ENCODE results near the gene KCNG2. TPM values are rescaled to one million over a fixed set of nuclear protein-coding genes. Genes with fewer than 3 reads are reported as not detected.

KCNG2 gene
- total RNA-seq, 1 donor from 2014 or later = not detected

DNA sequence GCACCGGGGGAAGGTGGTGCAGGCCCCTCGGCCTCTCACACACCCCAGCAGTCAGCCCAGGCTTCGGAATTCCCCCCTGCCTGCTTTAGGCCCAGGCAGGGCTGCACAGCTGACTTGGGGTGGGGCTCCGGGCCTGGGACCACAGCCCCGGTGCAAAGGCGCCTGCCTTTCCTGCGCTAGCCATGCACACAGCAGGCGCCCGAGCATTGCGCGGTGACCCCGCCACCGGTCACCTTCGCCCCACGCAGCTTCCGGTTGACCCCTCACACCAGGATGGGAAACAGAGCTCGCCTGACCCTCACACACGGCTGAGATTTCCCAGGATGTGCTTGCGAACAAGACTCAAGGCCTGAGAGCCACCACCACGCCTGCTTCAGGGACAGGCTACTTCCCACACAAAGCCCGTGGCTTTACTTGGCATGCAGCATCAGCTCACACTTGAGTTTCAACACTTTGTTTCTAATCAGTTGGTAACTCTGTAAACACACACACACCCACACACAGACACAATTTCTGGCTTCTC lies 107.7 kb downstream of the KCNG2 start:
- Histone ChIP-seq H3K27ac (no peak overlapping the region), H3K9me3 (ENCODE audit: low read depth) (no peaks in the 10 kb centered on the region), H3K36me3 (no peaks in the 10 kb centered on the region), H3K9ac (no peak overlapping the region), H3K4me2 (no peak overlapping the region), H3K79me2 (ENCODE audit: low read depth) (no peaks in the 10 kb centered on the region), H3K4me3 (no peak overlapping the region), H3F3A (ENCODE audit: low read depth) (no peaks in the 10 kb centered on the region), H3K4me1 (no peaks in the 10 kb centered on the region), H4K20me1 (ENCODE audit: low read depth) (no peaks in the 10 kb centered on the region), H3K27me3 (no peaks in the 10 kb centered on the region), H2AFZ (replicated peaks) (no peak overlapping the region)
- DNase-seq (ENCODE audit: low spot score) = no peak
- H3K36me3 Mint-ChIP-seq = peaks cover 43% of the 10 kb centered on the region
- H3K4me3 Mint-ChIP-seq = no peak overlapping the region
- no peaks in the 10 kb centered on the region for H3K4me1 Mint-ChIP-seq
- TF ChIP-seq CTCF (IDR thresholded peaks at IDR 0.05) (no peak), EZH2phosphoT487 (IDR thresholded peaks at IDR 0.05) (no peak), EZH2 (IDR thresholded peaks at IDR 0.05) (no peak)
- no peak overlapping the region for H3K27ac Mint-ChIP-seq
- H3K27me3 Mint-ChIP-seq (ENCODE audit: insufficient read depth, low read depth) = peaks cover 1% of the 10 kb centered on the region
- H3K9me3 Mint-ChIP-seq = peaks cover 25% of the 10 kb centered on the region

DNA sequence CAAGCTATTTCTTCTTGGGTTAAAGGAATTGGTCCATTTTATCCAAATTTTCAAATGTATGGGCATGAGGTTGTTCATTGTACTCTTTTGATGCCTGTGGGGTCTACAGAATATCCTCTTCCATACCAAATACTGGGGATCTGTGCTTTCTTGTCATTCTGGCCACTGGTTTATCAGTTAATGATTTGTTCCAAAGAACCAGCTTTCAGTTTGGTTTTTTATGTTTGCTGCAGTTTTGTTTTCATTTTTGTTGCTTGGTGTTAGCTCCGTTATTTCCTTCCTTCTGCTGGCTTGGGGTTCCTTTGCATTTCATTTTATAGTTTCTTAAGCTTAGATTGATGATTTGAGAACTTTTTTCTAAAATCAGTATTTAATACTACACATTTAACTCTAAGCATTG lies 108.3 kb downstream of the KCNG2 start:
- Mint-ChIP-seq H3K36me3 (peaks cover 47% of the 10 kb centered on the region), H3K27me3 (ENCODE audit: insufficient read depth, low read depth) (no peaks in the 10 kb centered on the region), H3K9me3 (peaks cover 25% of the 10 kb centered on the region), H3K27ac (no peak overlapping the region), H3K4me3 (no peak overlapping the region), H3K4me1 (no peaks in the 10 kb centered on the region)
- no peak overlapping the region for H3K9ac ChIP-seq
- H3K4me1 ChIP-seq = peaks cover under 1% of the 10 kb centered on the region
- TF ChIP-seq CTCF (IDR thresholded peaks at IDR 0.05) (no peak), EZH2 (IDR thresholded peaks at IDR 0.05) (no peak), EZH2phosphoT487 (IDR thresholded peaks at IDR 0.05) (no peak)
- no peaks in the 10 kb centered on the region for H4K20me1 ChIP-seq (ENCODE audit: low read depth)
- H3K27me3 ChIP-seq = no peaks in the 10 kb centered on the region
- no peak for DNase-seq (ENCODE audit: low spot score)
- no peak overlapping the region for H3K4me3 ChIP-seq
- H2AFZ ChIP-seq (replicated peaks) = no peak overlapping the region
- H3K9me3 ChIP-seq (ENCODE audit: low read depth) = no peaks in the 10 kb centered on the region
- no peak overlapping the region for H3K27ac ChIP-seq
- no peaks in the 10 kb centered on the region for H3F3A ChIP-seq (ENCODE audit: low read depth)
- no peak overlapping the region for H3K4me2 ChIP-seq
- no peaks in the 10 kb centered on the region for H3K79me2 ChIP-seq (ENCODE audit: low read depth)
- no peaks in the 10 kb centered on the region for H3K36me3 ChIP-seq

- Histone ChIP-seq H3K4me3 (no peak overlapping the region), H3K36me3 (no peaks in the 10 kb centered on the region), H3K4me1 (peaks cover 6% of the 10 kb centered on the region), H3K4me2 (no peak overlapping the region), H3K9ac (no peak overlapping the region), H2AFZ (replicated peaks) (no peak overlapping the region), H3K9me3 (ENCODE audit: low read depth) (no peaks in the 10 kb centered on the region), H3K79me2 (ENCODE audit: low read depth) (no peaks in the 10 kb centered on the region), H3K27me3 (no peaks in the 10 kb centered on the region), H4K20me1 (ENCODE audit: low read depth) (no peaks in the 10 kb centered on the region), H3K27ac (no peak overlapping the region), H3F3A (ENCODE audit: low read depth) (no peaks in the 10 kb centered on the region)
- H3K4me3 Mint-ChIP-seq = no peak overlapping the region
- TF ChIP-seq EZH2 (IDR thresholded peaks at IDR 0.05) (no peak), CTCF (IDR thresholded peaks at IDR 0.05) (no peak), EZH2phosphoT487 (IDR thresholded peaks at IDR 0.05) (no peak)
- H3K9me3 Mint-ChIP-seq = peaks cover 22% of the 10 kb centered on the region
- no peak for DNase-seq (ENCODE audit: low spot score)
- H3K36me3 Mint-ChIP-seq = peaks cover 45% of the 10 kb centered on the region
- no peaks in the 10 kb centered on the region for H3K4me1 Mint-ChIP-seq
- H3K27me3 Mint-ChIP-seq (ENCODE audit: insufficient read depth, low read depth) = no peaks in the 10 kb centered on the region
- no peak overlapping the region for H3K27ac Mint-ChIP-seq
Measured at GRCh38 chr18:79906706-79907105, 109.0 kb downstream of the KCNG2 start.

All from neural progenitor cell (in vitro differentiated cells).